GM21447 (cell line): Measurements from ENCODE around the gene TBX6.

Experiments
- ATAC-seq: cut with Tn5 transposase; IDR thresholded peaks from one replicate; pipeline ENCODE4 v1.9.1; 2021; ENCODE audit not compliant: unreplicated experiment

The TBX6 gene

DNA sequence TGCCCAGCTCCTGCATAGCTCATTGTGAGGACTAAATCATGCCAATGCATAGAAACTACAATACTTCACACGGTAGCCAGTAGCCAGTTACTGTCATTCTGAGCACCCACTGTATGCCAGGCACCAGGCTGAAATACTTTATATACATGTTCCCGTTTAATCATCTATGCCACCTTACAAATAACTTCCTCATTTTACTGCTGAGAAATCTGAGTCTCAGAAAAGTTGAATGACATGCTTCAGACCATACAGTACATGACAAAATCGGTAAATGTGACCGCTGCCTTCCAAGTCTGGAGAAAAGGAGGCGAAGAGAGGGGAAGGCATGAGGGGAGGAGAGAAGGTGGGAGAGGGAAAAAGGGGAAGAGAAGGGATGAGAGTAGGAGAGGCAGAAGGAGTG is 51.5 kb downstream of the TBX6 start:
- ATAC-seq, result no peak
